GM18502 (cell line): ENCODE results near the gene POLD3.

Experiments
- ATAC-seq: cut with Tn5 transposase; IDR thresholded peaks from one replicate; pipeline ENCODE4 v1.9.1; 2021; ENCODE audit warnings: mild to moderate bottlenecking; ENCODE audit not compliant: unreplicated experiment, poor library complexity

Gene POLD3

DNA sequence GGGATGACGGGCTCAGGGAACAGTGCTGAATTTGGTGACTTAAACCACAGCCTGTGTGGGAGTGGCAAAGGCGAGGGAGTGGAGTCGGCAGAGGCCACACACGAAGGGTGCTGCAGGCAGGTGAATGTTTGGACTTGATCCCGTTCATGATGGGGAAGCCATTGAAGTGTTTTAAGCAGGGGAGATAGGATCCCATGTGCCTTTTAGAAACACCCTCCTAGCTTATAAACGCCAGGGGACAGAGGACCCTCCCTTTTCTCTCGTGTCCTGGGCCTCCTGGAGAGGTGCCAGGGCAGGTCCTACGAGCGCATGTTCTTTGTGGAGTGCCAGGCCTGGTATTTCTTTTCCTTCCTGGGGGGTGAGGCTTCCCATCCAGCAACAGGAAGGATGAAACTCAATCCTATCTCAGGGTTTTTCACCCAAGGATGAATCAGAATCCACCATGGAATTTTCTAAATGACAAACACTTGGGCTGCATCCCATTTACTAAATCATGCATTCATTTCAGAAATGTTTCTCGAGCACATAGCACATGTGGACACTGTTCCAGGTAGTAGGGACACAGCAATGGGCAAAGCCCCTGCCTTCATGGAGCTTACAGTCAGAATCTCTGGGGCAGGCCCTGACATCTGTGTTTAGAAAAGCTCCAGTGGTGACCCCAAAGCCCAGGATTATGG, 79.3 kb downstream of the POLD3 start:
- no peak for ATAC-seq

DNA sequence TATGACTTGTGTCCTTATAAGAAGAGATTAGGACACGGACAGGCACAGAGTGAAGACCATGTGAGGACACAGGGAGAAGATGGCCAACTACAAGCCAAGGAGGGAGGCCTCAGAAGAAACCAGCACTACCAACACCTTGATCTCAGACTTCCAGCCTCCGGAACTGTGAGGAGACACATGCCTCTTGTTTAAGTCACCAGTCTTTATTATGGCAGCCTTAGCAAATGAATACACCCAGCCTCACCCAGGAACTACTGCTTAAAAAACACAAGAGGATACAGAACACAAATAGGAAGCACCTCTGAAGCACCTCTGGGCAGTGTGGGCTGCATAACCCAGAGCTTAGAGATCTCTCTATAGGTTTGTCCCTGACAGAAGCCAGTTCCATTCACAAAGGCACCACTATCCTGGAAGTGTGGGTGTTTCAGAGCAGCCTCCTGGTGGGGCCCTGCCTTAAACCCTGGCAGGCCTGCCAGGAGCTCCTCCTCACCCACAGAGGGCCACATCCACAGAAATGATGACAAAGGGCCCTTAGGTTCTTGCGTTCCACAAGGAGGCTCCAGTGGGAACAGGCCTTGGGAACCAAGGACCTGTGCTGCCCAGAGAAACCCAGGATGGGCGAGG, 80.1 kb downstream of the POLD3 start:
- no peak for ATAC-seq

DNA sequence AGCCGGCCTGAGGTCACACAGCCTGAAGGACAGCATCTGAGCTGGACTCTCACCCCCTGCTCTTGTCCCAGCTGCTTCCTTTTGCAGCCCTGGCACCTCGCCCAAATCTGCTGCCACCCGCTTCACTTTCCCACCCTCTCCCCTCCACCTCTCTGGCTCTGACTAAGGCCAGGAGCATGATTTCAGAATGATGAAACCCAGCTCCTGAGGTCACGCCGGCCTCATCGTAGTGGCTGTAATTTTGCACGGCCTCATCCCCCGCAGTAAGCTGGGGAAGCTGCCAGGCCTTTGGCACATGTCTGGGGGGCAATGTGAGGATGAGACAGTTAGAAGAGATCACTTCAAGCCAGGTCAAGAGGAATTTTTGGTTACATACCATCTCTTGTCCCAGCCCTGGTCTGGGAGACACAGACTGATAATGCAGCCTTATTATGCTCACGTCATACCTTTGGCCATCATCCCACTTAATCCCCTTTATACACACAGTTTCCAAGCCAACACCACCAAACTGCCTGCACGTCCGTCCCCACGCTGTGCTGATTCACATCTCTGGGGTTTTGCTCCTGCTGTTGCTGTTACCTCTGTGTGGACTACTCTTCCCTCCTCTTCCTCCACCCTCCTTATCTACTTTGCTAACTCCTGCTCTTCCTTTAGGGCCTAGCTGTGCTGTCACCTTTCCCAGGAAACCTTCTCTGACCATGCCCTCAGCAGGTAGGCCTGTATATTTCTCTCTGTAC, 80.7 kb downstream of the POLD3 start:
- no peak for ATAC-seq

DNA sequence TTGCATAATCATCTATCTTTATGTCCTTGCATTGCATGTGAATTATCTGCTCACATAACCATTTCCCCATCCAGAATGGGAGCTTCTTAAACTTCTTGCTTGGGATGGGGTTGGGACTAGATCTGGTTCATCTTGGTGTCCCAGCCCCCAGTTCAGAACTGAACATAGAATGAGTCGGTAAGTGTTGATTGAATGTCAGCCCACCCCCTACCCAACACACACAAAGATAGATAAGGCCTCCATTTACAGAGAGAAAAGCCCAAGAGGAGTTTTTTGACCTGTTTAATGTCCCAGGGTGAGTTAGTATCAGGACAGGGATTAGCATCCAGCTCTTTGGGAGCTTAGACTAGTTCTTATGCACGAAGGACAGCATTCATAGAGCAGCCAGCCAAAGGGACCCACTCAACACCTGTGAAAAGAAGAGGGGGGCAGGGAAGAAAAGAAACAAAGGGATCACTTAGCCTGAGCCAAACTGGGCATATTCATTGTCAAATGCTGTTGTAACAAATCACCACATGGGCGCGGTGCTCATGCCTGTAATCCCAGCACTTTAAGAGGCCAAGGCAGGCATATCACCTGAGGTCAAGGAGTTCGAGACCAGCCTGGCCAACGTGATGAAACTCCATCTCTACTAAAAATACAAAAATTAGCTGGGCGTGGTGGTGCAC, 81.4 kb downstream of the POLD3 start:
- ATAC-seq = no peak

DNA sequence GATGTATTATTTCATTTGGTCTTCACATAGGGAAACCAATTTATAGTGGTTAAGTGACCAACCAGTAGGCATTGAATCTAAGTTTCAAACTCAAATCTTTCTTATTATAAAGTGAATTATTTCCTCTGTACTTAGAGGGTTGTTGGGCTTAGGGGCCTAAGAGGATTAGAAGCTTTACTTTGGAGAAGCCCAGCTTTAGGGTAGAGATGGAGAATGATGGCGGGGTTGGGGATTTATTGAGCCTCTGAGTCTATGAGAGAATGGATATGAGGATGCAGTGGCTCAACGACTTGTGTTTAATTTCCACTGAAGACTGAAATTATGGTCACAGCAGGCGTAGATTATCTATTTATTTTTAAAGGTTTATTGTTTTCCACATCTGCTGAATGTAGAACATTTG, 83.4 kb downstream of the POLD3 start:
- ATAC-seq = no peak

DNA sequence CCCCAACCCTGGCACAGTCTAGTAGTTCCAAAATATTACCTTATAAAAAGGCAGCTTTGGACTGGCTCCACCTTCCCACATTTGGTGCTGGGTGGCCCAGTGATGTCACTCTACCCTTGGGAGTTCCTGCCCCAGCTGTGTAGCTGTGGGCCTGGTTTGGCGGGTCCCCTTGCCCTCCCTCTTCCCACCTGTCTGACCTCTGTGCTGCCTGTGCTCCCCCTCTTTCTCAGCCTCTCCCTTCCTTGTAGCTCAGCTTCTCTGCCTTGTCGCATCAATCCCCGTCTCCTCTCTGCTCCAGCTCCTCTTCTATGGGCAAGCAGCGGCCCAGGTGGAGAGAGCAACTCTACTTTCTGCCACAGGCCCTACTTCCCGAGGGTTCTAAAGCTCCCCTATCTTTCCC, 84.2 kb downstream of the POLD3 start:
- no peak for ATAC-seq

DNA sequence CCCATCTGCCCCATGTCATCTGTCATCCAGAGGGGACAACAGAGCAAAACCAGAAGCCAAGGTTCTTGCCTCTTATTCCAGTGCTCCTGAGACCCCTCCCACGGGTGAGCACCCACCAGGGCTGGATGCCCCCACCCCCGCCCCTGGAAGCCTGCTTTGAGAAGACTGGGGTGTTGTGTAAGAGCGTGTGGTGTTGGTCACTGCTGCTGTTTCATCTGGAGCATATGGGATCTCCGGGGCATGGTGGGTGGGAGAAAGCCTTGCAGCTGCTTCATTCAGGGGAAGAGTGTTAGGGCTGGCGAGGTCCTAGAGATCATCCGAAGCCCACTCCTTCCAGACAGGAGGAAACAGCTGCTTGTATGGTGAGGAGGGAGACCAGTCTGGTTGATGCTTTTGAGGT, 84.7 kb downstream of the POLD3 start:
- no peak for ATAC-seq

DNA sequence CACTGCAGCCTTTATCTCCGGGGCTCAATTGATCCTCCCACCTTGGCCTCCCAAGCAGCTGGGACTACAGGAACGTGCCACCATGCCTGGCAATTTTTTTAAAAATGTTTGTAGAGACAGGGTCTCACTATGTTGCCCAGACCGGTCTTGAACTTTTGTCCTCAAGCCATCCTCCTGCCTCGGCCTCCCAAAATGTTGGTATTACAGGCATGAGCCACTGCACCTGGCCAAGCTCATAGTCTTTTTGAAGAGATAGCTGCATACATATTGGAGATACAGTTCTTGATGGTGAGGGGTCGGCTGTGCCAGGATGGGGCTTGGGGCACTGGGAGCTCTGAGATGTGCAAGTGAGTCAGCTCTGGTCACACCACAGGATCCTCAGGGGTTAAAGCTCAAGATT, 85.7 kb downstream of the POLD3 start:
- no peak for ATAC-seq

DNA sequence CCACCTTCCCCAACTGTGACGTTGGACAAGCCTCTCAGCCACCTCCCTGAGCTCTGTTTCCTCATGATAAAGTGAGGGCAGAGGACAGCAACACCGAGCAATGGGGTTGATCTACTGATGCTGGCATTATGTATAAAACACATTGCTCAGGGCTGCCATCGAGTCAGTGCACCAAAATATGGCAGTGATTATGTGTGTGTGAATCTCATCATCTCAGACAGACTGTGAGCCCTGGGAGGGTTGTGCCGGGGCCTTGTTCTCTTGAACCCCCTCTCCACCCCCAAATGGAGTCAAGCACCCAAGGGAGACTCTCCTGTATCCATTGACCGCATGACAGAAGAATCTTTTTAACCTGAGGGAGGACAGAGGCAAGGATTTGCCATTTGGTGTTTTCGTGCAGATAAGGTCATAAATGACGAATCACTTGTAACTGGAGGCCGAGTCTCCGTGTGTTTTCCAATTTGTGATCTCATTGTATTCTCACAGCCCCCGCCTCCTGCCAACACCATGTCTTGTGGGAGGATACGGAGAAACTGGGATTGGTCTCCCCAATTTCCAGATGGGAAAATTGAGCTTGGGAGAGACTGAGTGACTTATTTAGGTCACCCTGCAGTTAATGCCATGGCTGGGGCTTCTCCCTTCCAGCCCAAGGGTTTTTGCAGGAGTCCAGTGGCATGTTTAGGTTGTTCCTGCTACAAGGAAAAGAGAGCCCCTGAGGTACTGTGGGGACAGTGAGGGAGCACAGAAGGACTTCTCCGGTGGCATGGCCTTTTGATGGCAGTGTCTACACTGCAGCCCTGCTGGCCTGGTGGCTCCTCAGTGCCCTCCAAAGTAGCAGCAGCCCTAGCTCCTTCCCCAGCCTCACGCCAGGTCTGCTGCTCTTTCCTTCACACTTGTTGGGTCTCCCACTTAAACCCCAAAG, 86.5 kb downstream of the POLD3 start:
- no peak for ATAC-seq

DNA sequence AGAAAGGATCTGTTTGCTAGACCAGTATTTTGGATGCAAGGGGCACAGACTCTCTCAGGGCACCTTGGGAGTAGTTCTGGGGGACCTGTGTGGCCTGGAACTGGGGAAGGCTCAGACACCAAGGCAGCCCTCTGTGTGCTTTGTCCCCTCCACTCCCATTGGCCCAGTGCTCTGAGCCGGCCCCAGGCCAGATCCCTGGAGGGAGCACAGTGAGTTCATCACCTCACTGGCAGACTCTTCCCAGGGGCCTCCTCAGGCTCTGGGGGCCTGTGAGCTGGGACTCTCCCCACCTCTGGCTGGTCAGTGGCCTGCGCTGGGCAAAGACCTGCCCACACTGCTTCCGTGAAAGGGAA, 87.1 kb downstream of the POLD3 start:
- ATAC-seq = no peak

DNA sequence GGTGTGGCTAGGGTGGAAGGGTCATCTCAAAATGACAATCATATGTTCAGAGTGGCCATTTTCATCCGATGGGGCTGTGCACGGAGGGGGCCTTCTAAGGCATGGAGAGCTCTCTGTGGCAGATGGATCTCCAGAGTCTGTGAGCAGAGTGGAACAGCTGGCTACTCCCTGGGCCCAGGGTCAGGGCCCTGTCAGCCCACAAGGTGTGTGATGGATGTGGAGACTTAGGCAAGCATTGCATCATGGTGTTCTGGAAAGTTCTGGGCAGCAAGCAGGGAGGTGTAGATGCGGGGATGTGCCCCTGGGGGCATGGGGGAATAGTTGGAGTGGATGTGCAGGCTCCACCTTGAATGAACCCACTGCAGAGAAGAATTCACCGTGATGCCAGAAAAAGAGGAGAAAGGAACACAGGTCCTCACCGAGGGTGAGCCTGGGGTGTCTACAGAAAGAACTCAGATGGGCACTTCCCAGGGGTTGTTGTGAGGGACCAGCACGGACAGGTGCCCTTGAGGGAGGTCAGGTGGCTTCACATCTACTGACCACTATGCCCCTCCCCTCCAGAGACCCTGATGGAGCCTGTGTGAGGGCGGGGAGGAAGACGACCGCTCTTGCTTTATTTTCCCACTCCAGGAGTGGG, 87.8 kb downstream of the POLD3 start:
- ATAC-seq = no peak

DNA sequence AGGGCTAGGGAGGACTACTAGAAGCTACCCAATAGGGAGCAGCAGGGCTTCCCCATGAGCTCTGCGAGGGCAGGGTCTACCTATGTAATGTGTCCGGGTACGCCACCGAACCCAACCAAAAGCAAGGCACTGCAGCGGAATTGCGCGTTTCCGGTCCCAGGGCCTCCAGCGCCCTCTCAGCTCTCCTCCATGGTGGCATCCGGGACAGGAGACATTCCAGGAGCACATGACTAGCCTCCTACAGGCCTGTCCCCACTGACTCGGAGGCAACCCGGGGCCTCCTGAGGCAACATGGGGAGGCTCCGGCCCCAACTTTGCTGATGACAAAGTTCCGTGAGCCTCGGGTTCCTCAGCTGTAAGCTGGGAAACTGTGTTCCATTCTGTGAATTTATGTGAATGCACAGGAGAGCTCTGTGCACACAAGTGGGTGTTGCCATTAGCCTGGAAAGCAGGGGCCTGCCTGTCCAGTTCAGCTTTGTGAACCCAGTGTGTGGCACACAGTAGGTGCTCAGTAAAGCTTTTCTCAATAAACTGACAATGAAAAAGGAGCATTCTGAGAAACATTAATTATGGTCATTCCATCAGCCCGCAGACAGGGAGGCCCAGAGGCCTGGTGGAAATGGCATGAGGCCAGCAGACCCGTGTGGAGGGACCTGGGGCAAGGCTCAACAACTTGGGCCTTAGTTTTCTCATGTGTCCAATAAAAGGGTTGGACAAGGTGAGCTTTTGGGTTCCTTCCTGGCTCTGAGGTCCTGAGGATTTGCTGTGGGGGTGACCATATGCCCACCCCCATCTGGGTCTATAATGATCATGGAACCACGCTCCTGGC, 88.5 kb downstream of the POLD3 start:
- no peak for ATAC-seq

DNA sequence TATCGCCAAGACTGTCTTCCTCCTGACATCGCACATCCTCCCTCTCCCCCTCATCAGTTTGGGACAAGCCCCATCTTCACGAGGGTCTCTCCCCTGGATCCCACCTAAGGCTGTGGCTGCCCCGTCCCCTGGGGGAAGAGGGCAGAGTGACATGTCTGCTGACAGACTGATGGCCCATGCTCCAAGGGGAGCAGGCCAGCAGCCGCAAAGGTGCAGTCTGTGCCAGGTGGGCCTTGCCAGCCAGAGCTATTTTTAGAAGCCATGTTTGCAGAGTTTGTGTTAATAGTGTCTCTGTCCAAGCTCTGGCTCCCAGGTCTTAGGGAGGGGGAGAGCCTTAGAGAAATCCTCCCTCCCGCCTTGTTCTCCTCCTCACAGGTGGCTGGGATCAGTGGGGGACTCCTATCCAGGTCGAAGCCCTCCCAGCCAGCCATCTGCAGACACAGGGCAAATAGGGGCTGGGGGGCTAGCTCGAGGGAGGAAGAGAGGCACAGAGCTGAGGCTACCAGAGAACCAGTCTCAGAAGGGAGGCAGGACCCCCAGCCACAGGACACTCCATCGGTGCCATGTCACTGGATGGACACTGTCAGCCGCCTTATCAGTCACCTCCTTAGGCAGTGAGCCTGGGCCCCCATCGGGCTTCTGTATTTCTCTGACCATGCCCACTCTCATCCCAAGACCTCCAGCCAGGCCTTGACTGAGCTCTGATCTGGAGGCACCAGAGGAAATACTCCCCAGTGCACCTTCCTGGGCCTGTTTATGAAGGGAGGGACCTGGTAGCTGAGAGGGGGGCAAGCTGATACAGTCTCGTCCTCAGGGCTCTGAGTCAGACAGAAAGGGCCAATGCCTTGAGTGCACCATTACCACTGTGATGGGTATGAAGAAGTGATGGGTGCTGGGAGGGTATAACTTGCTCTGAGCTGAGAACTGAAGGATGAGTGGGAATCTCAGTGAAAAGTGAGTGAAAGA, 89.6 kb downstream of the POLD3 start:
- ATAC-seq = no peak

DNA sequence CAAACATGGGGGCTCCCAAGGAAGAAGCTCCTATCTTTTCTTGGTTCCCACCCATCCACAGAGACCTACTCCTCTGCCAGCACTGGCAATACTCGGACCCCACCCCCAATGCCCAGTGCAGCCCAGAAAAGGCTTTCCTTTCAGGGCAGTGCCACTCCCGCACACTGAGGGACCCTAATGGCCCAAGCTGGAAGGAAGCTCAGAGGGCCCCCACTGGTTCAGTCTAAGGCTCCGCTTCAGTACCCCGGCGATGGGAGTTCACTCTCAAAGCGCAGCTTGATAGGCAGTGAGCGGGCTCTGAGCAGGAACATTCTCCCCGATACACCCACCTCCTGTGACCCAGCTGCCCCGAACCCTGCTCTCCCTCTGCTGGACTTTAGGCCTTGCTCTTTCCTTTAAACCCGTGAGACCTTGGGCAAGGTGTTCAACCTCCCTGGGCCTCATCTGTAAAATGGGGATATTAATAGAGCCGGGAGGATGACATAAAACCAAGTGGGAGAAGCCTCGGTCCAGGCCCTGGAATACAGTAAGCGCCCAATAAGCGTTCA, 90.4 kb downstream of the POLD3 start:
- no peak for ATAC-seq

DNA sequence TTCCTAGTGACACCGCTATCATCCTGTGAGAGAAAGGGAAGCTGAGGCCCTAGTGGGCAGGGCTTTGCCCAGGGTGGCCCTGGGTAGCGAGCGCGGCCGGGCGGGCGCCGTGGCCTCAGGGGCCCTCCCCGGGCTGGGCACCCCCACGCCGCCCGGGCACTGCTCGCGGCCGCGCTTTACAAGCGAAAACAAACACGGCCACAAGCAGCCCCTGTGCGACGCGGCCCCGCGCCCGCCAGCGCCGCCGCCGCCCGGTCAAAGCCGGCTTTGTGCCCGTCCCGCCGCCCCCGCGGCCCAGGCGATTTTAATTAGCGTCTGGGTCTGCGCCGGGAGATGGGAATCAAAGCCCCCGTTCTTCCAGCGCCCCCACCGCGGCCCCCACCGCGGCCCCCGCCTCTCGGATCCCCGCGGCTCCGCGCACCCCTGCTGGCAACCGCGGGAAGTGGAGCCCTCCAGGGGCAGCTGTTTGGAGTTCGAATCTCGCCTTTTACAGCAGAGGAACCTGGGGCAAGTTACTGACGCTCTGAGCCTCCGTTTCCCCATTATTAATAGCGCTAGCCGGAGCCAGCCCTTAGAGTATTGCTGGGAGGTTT, 91.0 kb downstream of the POLD3 start:
- ATAC-seq = no peak

DNA sequence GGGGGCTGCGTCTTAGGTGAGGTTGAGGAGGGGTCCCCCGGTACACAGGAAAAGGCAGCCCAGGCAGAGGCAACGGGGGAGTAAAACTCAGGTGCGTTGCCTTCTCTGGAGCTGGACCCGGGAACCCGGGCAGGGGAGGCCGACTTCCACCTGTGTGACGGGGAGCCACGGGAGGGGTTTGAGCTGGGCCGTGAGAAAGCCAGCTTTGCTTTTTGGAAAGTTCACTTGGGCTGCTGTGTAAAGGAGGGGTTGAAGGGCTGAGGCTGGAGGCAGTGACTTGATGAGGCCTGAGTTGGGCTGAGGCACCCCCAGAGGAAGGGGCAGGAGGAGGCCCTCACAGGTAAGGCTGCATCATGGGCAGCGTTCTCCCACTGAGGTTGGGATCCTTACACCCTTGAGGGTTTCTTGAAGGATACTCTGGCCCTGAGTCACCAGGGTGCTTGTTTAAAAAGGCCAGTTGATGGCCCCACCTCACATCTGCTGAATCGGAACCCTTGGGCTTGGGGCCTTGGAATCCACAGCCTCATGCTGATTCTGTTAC, 91.6 kb downstream of the POLD3 start:
- ATAC-seq = no peak

DNA sequence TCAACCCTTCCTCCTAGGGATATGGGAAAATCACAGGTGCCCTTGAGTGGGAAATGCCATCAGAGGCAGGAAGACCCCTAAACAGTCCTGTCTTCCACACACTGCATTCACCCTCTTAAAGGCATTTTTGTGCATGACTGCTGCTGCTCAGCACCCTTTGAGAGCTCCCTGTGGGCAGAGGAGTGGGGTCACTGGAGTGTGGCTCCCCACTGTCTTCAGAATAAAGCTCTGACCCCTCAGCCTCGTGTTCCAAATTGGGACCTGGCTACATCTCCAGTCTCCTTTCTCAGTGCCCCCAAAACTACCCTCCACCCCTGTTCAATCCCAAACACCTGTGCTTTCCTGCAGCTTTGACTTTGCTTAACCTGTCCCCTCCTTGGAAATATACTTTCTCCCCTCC, 92.3 kb downstream of the POLD3 start:
- no peak for ATAC-seq
